ENCODE measurements around the gene LRCH1.
"Not testable (repeated sequence)": the region's sequence is repeated elsewhere in the genome, so short reads cannot be mapped to it uniquely, and the experiment has no call there.

LRCH1 gene, protein sequence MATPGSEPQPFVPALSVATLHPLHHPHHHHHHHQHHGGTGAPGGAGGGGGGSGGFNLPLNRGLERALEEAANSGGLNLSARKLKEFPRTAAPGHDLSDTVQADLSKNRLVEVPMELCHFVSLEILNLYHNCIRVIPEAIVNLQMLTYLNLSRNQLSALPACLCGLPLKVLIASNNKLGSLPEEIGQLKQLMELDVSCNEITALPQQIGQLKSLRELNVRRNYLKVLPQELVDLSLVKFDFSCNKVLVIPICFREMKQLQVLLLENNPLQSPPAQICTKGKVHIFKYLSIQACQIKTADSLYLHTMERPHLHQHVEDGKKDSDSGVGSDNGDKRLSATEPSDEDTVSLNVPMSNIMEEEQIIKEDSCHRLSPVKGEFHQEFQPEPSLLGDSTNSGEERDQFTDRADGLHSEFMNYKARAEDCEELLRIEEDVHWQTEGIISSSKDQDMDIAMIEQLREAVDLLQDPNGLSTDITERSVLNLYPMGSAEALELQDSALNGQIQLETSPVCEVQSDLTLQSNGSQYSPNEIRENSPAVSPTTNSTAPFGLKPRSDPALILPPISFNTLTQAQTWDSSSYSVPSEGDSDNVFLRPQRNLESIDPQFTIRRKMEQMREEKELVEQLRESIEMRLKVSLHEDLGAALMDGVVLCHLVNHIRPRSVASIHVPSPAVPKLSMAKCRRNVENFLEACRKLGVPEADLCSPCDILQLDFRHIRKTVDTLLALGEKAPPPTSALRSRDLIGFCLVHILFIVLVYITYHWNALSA

DNA sequence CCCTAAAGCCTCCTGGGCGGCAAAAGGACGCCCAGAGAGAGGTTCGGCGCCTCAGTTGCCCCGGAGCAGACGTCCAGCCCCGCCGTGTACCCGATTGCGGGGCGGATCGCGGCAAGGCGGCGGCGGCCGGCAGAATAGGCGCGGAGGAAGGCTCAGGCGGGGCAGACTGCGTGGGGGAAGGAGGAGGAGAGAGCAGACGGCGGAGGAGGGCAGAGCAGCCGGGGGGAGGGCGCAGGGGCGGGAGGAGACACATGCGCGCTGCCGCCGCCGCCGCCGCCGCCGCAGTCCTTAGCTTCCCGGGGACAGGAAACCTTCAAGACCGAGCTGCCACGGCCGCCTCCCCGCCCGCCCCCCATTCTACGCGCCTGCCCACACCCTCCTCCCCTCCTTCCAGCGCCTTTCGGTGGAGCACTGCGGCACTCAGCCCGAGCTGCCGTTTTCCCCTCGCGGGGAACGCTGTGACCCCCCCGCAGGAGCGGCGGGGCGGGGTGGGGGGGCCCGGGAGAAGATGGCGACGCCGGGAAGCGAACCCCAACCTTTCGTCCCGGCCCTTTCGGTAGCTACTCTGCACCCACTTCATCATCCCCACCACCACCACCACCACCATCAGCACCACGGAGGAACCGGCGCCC is at the start of gene LRCH1:
TSS of gene LRCH1 (plus strand) at position 282 of the 632 bp plus-strand sequence. CDS start at position 509, 227 bp downstream.
- peak; percentile 79 to 90 for DNase-seq (ENCODE audit: low read depth in 2 of 2)

DNA sequence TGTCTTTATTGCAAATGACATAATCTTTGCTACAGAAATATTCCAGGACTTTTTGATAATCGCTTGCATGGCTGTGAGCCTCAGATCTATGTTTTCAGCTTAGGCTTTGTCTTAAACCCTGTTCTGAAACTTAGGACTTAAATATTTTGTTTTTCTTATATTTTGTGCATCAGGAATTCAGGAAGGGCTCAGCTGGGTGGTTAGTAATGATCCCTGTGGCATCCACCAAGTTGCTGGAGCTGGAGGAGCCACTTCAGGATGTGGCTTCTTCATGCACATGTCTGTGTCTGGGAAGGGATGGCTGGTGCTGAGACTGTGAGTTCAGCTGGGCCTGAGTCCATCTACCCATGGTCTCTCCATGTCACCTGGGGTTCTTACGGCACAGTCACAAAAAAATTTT is 48.9 kb upstream of the LRCH1 start:
- no peak for DNase-seq (ENCODE audit: low read depth in 2 of 2)

DNA sequence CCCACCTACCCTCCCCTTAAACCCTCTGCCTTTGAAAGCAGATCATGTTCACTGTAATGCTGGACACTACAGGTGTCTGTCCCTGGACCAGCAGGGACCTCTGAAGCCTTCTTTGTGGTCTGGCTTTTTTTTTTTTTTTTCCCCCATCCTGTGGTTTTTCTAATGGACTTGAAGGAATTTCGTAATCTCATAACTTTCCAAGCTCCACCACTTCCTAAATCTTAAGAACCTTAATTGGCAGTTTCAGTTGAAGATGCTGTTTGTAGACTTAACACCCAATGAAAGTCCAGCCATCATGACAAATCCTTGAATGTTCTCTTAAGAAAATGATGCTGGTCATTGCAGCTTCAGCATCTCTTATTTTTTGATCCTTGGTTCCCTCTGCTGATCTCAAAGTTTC is 45.0 kb upstream of the LRCH1 start:
- no peak for DNase-seq (ENCODE audit: low read depth in 2 of 2)

DNA sequence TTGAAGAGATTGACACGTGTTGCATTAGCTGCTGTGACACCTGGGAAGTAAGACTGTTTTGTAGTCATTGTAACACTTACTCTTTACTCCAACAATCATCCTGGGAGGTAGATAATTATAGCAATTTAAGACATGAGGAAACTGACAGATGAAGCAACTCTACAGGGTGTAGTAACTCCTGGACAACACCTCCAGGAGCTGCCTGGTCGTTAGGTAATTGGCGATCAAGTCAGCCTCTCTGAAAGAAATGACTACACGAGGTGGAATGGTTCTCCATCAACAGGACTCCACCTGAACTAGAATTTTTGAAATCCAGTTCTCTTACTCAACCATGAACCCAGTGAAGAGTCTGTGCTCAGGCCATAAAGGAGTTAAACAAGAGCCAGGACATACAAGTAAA is 43.0 kb upstream of the LRCH1 start:
- no peak for DNase-seq (ENCODE audit: low read depth in 2 of 2)

DNA sequence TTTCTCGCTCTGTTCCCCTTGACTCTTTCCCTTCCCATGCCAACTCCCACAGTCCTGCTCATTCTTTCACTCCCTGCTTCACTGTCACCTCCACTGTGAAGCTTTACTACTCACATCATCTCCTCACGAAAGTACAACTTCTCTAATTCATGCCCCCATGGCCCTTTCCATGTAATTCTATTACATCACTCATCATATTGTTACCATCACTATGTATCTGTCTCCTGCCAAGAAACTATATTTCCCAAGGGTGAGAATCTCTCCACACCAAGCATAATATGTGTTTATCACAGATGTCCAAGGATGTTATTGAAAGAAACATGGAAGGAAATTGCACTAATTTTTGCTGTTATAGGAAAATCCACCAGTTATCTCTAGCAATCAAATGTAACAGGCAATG is 37.2 kb upstream of the LRCH1 start:
- no peak for DNase-seq (ENCODE audit: low read depth in 2 of 2)

DNA sequence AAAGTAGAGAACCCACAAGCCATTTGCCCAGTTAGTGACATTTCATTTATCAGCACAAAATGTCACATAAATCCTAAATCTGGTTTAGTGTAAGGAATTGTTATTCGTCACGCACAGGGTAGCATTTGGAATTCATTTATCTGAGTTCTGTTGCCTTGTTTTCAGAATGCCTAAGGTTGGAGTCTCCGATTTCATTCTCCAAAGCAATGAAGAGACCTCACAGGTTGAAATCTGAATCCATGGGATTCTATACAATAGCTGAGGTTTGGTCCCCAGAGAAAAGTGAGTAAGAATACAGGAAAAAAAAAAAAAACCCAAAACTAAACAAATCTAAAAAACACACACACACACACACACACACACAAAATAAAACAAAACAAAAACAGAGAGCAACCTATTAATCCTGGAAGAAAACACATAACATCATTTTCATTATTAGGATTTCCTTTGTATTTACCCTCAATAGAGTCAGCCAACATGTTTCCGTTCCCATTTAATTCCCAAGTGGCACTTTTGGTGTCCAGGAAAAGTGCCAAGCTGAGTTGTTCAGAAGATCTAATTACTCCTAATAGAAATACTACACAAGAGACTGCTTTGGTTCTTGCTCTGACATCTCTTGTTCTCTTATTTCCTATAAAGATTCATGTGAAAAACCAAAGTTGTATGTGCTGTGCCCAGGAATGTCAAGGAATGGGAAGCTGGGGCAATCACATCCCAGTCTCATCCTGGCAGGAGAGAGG is 36.2 kb upstream of the LRCH1 start:
- DNase-seq (ENCODE audit: low read depth in 2 of 2): no peak

DNA sequence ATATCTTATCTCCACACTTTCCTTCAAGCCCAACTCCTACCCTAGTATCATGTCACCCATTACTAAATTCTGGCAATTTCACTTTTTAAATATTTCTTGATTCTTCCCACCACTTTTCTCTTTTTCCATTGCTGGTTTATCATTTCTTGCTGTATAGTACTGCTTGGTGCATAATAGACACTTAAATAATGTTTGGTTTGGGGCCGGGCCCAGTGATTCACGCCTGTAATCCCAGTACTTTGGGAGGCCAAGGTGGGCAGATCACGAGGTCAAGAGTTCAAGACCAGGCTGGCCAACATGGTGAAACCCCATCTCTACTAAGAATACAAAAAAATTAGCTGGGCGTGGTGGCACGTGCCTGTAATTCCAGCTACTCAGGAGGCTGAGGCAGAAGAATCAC is 35.2 kb upstream of the LRCH1 start:
- not testable (repeated sequence) for DNase-seq (ENCODE audit: low read depth in 2 of 2)

DNA sequence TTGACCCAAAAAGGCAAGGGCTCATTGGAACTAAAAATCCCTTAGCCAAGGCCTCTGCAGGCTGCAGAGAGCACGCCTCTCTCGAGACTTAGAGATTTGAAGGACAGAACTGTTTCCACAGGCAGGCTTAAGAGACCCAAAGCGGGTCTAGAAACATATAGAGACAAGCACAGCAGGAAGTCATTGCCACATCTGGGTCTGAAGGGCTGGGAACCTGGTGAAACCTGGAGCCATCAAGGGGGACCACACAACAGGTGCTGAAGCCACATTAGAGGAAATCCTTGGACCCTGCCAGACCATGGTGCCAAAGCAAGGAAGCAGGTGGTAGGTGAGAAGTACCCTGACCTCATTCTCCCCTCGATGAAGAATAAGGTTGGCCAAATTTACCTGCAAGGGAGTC is 33.8 kb upstream of the LRCH1 start:
- no peak for DNase-seq (ENCODE audit: low read depth in 2 of 2)

DNA sequence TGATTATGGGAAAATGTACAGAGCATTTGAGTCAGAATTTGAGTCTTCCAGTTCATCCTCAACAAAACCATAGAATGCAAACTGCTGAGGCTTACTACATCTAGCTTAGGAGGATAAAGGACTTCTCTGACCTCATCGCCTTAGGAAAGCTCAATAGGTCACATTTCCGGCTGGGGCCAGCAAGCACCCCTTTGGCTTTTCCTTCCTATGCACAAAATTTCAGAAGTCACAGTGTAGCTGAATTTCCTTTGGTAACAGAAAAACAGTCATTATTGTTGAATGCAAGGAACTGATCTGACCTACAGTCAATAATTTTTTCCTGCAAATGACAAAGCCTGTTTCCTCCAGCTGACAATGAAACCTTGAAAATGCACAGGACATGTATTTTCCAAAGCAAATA is 32.8 kb upstream of the LRCH1 start:
- no peak for DNase-seq (ENCODE audit: low read depth in 2 of 2)

DNA sequence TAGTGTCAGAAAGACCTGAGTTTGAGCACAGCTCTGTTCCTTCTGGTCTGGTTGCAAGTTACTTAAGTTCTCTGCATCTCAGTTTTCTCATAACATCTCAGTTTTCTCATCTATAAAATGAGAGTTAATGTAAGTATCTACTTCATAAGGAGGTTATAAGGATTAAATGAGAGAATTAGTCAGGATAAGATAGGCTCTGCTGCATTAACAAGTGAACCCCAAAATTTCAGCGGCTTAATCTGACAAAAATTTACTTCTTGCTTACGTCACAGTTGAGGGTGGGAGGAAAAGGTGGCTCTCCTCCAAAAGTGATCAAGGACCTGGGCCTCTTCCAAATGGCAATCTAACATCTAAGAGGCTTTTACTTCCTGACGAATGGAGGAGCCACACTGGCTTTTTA is 31.5 kb upstream of the LRCH1 start:
- DNase-seq (ENCODE audit: low read depth in 2 of 2): no peak

DNA sequence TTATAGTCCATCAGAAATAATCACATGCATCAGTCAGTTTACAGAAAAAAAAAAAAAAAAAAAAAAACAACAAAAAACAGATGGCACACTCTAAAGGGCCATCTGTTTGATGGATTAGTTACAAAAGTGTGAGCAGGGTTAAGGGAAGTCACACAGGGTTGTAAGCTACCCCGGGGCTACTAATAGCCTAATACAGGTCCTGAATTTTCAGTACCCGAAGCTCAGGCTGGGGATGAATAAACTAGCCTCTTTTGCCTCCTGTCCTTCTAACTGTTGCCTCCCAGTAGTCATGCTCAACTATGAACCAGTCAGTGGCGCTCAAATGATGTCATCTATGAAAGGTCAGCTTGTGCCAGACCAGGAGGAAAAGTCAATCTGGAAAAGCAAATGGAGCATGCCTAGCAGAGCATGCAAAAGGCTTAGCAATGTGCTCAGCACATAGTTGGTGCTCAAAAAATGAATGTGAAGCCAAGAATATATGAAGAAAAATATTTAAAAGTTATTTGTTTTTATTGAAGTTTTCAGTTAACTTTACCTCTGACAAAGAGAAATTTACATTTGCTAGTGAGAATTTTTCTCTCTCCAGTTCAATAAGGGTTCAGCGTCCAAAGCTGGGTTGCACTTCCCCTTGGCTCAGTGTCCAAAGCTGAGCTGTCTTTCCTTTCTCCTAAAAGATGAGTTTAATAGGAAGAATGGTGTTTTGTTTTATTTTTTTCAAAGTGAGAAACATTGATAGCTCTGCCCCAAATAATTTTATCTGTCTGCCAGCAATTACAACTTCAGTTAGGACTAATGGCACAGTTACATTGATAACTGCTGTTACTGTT is 30.8 kb upstream of the LRCH1 start:
- no peak for DNase-seq (ENCODE audit: low read depth in 2 of 2)

DNA sequence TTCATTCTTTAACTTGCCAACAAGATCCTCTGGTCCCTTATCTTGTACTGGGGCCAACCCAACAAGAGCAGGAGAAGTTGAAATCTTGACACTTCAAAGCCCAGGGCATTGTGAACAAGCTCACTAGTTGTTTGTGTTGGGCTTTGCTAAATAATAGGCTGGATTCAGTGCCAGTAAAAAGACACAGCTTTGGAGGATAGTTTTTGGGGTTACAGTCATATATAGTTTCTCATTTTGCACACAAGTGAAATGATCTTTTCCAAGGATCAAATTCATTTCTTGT is 30.3 kb upstream of the LRCH1 start:
- no peak for DNase-seq (ENCODE audit: low read depth in 2 of 2)

DNA sequence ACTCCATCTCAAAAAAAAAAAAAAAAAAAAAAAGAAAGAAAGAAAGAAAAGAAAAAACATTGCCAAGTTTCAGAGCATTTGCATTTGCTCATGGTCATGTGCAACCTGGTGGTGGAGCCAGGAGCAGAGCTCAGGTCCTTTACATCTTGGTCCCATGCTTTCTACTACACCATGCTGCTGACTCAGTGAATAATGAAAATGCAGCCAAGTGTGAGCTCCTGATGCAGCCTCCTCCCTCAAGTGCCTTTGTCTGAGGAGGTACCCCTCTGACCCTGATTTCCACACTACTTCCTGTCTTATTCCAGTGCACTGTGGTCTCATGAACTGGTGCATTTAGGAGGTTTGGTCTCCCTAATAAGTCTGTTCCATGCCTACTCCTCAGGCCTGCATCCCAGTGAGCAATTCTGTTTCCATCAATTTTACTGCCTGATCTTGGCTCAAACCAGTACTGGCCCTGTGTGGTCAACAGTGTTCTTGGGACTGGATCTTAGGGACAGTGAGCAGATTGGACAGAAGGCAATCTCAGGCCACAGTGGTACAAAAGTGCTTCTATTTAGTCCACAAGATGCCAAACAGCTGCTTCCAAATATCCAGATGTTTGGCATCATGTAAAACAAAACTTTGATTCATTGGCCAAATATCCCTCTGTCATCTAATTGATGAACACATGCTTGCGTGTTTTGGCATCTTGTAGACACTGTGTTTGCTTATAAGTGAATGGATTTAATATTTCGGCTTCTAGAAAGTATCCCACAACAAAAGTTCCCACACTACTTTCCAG is 28.8 kb upstream of the LRCH1 start:
- no peak for DNase-seq (ENCODE audit: low read depth in 2 of 2)

DNA sequence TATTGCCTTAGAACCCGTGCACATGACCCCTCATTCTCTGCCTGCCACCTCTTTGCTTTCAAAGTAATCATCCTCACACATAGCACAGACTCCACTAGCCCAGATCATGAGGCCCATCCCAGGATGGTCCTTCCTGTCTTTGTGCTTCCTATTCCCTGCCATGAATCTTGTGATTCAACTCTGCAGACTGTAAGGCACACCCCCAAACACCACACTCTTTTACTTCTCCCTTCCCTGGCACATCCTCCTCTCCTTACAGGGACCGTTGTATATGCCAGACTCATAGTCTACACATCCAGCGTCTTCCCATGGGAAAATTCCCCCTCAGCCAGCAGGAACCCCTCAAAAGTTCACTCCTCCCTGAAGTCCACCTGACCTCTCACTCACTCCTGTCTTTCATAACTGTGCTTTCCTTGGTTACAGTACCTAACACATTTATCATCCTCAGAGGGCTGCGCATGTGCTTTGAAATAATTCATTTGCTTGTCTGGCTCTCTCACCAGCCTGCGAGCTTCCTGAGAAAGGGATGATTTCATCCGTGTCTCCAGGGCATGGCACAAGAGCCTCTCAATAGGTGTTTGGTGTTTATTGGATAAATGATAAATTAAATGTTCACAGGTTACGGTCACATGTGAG is 26.8 kb upstream of the LRCH1 start:
- no peak for DNase-seq (ENCODE audit: low read depth in 2 of 2)

DNA sequence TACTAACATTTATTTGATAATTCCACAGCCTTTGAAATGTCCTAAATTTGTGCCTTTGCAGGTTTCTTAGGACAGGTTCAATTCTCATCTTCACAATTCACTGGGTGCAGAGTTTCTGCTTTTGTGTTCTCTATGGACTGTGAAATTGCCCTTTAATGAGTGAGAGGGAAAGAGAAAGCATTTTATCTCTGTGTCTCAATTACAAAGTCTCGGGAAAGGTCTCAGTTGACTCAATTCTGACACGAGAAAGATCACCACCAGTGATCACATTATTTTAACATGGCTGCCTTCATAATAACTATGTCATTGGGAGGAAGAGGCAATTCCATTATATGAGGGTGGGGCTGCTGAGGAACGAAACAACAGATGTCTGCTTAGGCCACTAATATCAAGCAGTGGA is 26.2 kb upstream of the LRCH1 start:
- no peak for DNase-seq (ENCODE audit: low read depth in 2 of 2)

DNA sequence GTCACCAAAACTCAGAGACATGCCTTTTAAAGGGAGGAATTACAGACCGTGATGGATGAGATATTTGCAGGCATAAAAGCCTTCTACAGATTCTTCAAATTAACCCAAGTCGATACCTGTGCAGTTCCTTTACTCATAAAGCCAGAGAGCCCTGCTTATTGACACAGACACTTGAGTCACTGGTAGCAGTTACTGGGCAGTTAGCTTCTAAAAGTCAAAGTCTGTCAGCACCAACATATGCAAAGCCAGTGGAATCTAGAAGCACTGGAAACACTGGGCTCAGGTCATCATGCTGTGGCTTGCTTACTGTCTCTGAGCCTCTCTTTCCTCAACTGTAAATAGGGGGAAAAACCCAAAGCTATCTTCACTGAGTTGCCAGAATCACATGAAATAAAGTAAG is 25.7 kb upstream of the LRCH1 start:
- no peak for DNase-seq (ENCODE audit: low read depth in 2 of 2)

DNA sequence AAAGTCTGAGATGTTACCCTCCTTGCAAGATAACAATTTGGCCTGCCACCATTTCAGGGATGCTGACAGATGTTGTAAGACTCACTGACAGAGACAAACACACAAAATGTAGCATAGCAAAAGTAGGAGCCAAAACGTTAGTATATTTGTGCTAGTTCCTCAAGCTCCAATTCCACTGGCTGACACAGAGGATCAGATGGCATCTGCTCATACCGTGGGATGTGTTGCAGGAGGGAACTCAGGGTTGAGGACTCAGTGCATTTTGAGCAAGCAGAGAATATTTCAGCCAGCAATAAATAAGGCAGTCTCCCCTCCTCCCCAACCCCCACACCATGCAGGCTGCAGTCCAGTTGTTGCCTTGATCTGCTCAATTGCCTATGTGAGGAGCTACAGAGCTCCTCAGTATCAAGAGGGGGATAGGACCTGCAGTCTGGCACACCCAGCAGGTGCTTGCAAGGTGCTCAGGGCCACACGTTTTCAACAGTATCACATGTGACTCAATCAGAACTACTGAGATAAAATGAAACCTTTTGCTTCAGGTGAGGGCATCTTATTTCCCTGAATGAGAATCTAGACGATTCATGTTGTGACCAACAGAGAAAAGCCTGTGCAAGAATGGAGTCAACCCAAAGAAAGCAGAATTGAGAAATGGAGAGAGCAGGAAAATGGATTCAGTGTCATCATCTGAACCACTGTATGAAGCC is 23.6 kb upstream of the LRCH1 start:
- no peak for DNase-seq (ENCODE audit: low read depth in 2 of 2)

DNA sequence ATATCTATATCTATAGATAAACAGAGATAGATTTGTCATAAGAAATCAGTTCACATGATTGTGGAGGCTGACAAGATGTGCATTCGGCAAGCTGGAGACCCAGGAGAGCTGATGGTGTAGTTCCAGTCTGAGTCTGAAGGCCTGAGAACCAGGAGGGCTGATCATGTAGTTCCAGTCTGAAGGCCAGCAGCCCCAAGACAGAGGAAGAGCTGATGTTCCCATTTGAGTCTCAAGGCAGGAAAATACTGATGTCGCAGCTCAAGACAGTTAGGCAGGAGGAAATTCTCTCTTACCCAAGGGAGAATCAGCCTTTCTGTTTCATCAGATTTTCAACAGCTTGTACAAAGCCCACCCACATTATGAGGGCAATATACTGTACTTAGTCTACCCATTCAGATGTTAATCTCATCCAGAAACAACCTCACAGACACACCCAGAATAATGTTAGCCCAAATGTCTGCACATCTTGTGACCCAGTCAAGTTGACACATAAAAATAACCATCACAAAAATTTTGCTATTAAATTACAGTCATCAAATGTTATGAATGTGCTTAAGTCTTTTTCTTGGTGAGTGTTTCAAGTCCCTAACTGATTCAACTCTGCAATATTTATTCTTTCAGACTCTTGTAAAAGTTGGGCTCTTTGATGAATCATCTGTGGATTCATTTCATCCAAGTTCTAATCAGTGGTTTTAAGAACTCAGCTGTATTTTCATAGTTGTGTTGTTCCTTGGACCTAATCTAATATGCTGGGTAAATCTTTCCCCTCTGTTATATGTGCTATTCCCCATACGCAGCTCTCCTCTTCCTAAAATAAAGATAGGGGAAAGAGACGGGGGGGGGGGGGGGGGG is 22.7 kb upstream of the LRCH1 start:
- no peak for DNase-seq (ENCODE audit: low read depth in 2 of 2)

DNA sequence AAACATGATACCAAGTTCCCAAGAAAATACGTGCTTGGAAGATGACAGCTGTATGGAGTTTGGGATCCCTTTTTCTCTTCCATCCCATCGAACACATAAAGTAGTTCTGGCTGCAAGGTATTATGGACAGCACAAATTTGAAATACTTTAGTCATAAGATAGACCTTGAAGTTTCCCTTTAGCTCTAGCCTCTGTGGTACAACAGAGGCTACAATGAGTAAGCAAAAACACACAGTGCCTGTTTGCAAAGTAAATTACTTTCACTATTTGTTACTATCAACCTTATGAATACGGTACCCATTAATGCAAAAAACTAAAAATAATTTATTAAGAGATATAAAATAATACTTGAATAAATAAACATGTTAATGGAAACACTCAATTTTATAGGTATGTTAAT is 21.0 kb upstream of the LRCH1 start:
- DNase-seq (ENCODE audit: low read depth in 2 of 2): no peak

Data from stimulated activated CD8-positive, alpha-beta memory T cell treated with anti-CD3 and anti-CD28 coated beads, Interleukin-7, amount 100 ng/mL, for 4 hours (primary cell).